Measurements from ENCODE around the gene TMEM217. TPM values are rescaled to one million over a fixed set of nuclear protein-coding genes. Genes with fewer than 3 reads are reported as not detected.

Gene TMEM217
- total RNA-seq, 1 experiment from 2014 or later, result 1.2 TPM

GRCh38 chr6:37225350-37226169, 32.4 kb downstream of the TMEM217 start:
- no peak for DNase-seq (ENCODE audit: low spot score)
- in situ Hi-C loops (cut with HindIII; ENCODE audit: low sequenced_read_pairs), result no loop called here

- DNase-seq (ENCODE audit: low spot score), result no peak
- in situ Hi-C loops (cut with HindIII; ENCODE audit: low sequenced_read_pairs), result no loop called here
Measured at GRCh38 chr6:37222992-37223391, 35.0 kb downstream of the TMEM217 start.

DNA sequence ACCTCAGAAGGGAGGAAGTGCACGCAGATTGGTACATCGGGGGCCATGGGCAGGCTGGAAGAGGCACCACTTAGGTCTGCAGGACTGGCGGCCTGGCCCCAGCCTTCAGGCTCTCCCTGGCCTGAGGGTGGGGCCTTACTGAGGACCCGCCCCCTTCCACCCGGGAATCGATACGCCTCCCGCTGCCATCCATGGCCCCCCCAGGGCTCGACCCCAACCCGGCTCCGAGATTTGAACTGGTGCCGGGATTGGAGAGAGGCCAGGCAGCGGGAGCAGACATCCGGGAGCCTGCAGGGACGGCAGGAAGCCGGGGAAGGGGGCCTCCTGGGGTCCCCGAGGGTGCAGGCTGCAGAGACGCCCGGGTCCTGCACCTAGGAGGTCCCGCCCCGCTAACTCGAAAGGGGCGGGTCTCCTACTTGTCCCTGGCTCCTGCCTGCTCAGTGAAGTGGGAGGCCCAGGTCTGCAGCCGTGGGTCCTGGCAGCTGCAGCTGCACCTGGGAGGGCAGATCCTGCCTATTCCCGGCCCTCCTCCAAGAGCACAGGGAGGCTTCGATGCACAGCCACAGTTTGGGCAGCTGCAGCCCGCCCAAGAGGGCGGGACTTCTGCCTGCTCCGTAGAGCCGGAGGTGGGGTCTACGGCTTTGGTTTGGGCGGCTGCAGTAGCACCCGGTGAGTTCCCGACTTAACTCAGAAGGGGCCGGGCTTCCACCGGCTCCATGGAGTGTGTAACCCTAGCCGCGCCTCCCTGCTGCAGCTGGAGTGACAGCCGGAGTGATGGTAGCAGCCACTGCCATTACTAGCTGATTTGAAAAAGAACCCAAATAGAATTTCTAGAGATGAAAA, 35.6 kb downstream of the TMEM217 start:
- in situ Hi-C loops (cut with HindIII; ENCODE audit: low sequenced_read_pairs), result no loop called here
- DNase-seq (ENCODE audit: low spot score), result peak; percentile 58

DNA sequence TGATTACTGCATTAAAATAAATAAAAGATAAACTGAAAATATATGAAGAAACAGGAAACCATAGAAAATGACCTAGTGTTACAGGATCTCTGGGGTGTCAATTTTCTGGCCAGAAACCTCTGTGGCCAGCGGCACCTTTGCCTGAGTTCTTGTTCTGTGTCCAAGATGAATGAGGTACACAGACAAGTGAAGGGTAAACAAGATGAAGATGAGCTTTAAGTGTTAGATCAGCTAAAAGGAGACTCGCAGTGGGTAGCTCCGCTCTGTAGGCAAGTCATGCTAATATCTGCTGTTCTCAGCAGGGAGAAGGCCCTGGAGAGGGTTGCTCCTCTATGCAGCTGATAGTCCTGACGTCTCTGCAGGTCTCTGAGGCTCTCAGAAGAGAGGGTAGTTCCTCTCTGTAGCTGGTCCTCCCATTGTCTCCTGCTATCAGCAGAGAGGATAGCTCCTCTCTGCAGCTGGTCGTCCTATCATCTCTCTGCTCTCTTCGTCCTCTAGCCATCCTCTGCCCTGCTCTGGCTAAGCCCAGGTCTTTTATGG, 36.3 kb downstream of the TMEM217 start:
- no peak for DNase-seq (ENCODE audit: low spot score)
- in situ Hi-C loops (cut with HindIII; ENCODE audit: low sequenced_read_pairs), result no loop called here

GRCh38 chr6:37218511-37218910, 39.4 kb downstream of the TMEM217 start:
- DNase-seq (ENCODE audit: low spot score), result no peak
- in situ Hi-C loops (cut with HindIII; ENCODE audit: low sequenced_read_pairs), result no loop called here

DNA sequence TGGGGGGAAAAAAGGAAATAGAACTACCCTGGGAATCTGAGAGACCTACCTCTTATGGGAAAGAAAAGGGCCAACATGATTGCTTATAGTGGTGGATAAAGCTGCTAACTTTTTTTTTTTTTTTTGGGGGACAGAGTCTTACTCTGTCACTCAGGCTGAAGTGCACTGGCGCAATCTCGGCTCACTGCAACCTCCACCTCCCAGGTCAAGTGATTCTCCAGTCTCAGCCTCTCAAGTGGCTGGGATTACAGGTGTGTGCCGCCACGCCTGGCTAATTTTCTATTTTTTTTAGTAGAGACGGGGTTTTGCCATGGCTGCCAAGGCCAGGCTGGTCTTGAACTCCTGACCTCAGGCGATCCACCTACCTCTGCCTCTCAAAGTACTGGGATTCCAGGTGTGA, 39.9 kb downstream of the TMEM217 start:
- in situ Hi-C loops (cut with HindIII; ENCODE audit: low sequenced_read_pairs), result no loop called here
- DNase-seq (ENCODE audit: low spot score), result no peak

- DNase-seq (ENCODE audit: low spot score), result no peak
- in situ Hi-C loops (cut with HindIII; ENCODE audit: low sequenced_read_pairs), result no loop called here
Measured at GRCh38 chr6:37212268-37212667, 45.7 kb downstream of the TMEM217 start.

DNA sequence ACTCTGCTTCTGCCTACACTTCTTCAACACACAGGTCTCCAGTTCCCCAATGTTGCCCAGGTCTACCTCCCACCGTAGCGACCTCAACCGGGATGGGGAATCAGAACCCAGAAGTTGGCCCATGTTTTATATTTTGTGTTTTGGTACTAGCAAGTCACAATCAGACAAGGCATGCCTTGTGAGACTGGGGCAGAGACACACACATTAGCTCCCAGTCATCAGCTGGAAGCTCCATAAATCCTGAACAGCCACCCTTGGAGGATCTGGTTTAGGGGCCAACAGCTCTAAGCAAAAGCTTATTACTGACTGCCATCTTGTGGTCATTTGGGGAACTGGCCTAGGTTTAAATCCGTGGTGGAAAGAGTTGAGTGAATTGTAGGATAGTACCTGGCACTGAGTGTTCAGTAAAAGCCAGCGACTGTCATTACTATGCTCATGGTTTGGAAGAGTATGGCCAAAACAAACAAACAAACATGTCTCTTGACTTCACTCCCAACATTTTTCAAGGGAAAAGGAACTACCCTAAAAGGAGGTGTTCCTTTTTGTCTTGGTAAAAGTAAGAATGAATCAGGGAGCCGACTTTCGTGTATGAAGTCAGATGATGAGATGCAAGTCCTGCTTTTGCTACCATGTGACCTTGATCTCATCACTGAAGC, 47.5 kb downstream of the TMEM217 start:
- DNase-seq (ENCODE audit: low spot score), result peak; percentile 92
- in situ Hi-C loops (cut with HindIII; ENCODE audit: low sequenced_read_pairs), result no loop called here

DNA sequence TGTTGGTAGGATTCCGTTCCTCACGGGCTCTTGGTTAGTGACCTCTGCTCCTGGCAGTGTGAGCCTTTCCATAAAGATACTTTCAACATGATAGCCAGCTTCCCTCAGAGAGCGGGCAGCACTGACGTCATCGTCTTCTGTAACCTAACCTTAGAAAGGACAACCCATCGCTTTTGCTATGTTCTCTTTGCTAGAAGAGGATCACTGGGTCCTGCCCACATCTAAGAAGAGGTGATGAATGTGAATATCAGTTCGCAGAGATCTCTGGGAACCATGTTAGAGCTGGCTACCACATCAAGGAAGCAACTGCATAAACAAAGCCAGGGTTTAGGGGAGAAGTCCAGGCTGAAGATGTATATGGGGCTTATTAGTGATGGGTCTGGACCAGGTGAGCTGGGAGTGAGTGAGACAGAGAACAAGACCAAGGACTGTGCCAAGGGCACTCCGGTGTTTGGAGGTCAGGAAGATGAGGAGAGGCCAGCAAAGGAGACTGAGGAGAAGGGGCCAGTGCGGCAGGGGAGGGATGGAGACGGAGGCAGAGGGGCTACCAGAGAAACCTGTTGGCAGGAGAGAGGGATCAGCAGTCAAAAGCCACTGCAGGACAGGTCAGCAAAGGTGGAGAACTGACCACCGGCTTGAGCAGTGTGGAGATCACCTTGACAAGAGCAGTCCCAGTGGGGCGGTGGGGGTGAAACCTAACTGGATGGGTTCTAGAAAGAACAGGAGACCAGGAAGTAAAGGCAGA, 48.3 kb downstream of the TMEM217 start:
- DNase-seq (ENCODE audit: low spot score), result no peak
- in situ Hi-C loops (cut with HindIII; ENCODE audit: low sequenced_read_pairs), result no loop called here

DNA sequence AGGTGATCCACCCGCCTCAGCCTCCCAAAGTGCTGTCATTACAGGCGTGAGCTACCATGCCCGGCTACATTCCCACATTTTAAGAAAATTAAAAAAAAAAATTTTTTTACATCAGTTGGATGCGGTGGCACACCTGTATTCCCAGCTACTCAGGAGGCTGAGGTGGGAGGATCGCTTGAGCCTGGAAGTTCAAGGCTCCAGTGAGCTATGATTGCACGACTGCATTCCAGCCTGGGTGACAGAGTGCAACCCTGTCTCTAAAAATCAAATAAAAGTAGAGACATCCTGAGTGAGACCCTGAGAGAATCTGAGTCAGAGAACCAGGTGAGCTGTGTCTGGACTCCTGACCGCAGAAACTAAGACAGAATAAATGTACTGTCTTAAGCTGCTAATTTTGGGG, 49.2 kb downstream of the TMEM217 start:
- DNase-seq (ENCODE audit: low spot score), result no peak
- in situ Hi-C loops (cut with HindIII; ENCODE audit: low sequenced_read_pairs), result no loop called here

DNA sequence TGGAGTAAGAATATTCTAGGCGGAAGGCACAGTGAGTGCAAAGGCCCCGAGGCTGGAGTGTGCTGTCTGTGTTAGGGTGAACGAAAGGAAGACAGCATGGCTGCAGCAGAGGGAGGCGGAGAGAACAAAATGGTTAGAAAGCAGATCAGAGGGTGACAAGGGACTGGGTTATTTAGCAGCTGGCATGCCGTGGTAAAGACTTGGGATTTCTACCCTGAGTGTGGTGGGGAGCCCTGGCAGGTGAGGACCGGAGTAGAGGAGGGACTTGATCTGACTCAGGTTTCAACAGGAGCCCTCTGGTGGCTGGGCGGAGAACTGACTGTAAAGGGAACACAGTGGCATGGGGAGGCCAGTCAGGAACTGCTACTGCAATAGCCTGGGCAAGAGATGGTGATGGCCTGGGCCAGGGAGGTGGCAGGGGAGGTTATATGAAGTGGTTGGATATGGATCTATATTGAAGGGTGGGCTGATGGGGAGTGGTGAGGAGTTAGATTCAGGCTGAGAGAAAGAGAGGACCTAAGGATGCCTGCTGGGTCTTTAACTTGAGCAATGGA, 50.0 kb downstream of the TMEM217 start:
- in situ Hi-C loops (cut with HindIII; ENCODE audit: low sequenced_read_pairs), result no loop called here
- peak; percentile 59 for DNase-seq (ENCODE audit: low spot score)

DNA sequence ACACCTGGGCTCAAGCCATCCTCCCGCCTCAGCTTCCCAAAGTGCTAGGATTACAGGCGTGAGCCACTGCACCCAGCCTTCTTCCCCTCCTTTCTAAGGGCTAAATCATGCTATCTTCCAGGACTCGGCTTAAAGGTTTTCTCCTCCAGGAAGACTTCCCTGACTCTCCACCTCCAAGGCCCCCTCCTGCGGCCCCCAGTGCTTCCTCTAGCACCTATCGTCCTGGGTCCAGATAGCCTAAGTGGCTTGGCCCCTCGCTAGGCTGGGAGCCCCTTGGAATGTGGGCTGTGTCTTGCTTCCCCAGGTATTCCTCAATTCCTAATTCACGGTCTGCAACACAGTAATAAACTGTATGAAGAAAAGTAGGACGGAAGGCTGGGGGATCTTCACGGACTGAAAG, 51.3 kb downstream of the TMEM217 start:
- no peak for DNase-seq (ENCODE audit: low spot score)
- in situ Hi-C loops (cut with HindIII; ENCODE audit: low sequenced_read_pairs), result no loop called here

GRCh38 chr6:37205997-37206340, 52.0 kb downstream of the TMEM217 start:
- in situ Hi-C loops (cut with HindIII; ENCODE audit: low sequenced_read_pairs), result no loop called here
- no peak for DNase-seq (ENCODE audit: low spot score)

DNA sequence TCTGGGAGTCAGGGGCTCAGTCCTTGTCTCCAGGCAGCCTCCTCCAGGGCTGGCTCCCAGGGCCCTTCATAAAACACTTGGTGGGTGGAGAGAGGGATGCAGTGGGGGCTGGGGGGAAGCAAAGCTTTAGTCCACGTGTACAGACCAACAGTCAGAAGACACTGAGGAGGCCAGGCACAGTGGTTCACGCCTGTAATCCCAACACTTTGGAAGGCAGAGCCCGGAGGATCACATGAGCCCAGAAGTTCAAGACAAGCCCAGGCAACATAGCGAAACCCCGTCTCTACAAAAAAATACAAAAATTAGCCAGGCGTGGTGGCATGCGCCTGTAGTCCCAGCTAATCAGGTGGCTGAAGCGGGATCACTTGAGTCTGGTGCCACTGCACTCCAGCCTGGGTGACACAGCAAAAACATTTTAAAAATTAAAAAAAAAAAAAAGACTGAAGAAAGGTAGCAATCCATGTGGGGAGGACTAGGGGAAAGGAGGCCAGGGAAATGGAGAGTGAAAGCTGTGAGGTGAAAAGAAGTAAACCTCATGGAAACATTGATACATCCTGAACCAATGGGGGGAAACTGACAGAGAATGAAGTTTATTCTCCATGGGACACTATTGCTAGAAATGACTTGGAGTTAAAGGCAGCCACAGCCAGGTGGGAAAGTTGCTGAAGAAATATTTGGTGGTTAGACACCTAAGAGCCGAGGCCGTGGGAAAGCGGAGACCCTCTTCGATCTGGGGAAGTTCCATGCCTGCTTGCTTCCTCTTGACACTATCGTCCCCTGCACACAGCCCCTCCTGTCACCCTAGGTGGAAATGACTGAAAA, 52.6 kb downstream of the TMEM217 start:
- no peak for DNase-seq (ENCODE audit: low spot score)
- in situ Hi-C loops (cut with HindIII; ENCODE audit: low sequenced_read_pairs), result no loop called here

DNA sequence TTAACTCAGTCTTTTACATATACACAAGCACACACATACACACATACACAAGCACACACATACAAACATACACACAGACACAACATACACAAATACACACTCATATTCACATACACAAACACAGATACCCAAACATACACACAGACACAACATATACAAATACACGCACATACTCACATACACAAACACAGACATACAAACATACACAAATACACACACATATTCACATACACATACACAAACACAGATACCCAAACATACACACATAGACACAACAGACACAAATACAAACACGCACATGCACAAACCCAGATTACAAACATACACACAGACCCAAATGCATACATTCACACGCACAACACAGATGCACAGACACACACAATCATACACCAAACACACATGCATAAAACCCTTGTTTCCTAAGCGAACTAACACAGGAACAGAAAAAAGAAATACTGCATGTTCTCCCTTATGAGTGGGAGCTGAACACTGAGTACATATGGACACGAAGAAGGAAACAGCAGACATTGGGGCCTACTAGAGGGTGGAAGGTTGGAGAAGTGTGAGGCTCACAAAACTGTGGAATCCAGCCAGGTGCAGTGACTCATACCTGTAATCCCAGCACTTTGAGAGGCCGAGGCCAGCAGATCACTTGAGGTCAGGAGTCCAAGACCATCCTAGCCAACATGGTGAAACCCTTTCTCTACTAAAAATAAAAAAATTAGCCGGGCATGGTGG, 53.8 kb downstream of the TMEM217 start:
- DNase-seq (ENCODE audit: low spot score), result no peak
- in situ Hi-C loops (cut with HindIII; ENCODE audit: low sequenced_read_pairs), result no loop called here

DNA sequence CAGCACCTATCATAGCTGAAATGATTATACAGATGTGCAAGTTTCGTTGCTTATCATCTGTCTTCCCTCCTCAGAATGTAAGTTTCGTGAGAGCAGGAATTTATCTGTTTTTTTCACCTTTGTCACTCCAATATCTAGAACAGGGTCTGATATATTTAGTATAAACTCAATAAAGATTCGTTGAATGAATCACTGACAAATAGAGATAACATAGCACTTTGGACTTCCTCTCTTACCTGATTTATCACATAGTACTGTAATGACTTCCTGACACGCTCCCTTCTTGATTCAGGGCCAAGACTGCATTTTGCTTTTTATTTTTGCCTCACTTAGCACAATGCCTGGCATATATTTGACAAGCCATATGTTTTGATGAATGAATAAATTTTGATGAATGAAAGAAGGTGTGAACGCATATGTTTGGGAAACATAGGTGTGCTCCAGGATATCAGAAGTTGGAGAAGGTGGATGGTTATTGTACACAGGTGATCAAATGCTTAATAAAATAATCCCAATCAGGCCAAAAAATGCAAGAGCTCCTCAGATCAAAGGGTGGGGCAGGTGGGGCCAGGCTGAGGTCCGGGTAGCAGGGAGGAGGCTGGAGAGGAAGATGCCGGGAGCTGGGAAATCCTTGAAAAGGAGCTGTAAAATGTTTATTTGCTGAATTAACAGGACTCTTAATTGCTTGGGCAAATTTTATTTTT, 55.0 kb downstream of the TMEM217 start:
- in situ Hi-C loops (cut with HindIII; ENCODE audit: low sequenced_read_pairs), result no loop called here
- DNase-seq (ENCODE audit: low spot score), result no peak

- in situ Hi-C loops (cut with HindIII; ENCODE audit: low sequenced_read_pairs), result no loop called here
- no peak for DNase-seq (ENCODE audit: low spot score)
Measured at GRCh38 chr6:37201726-37202125, 56.2 kb downstream of the TMEM217 start.

Measured in G401 (cell line).